ENCODE data around the gene ATG5. TPM values are rescaled to one million over a fixed set of nuclear protein-coding genes. Genes with fewer than 3 reads are reported as not detected.
A peak's percentile ranks its signal among the peaks of the same experiment; 100 is the strongest.

ATG5 gene
- total RNA-seq, 2 donors from 2014 or later = 41.4 to 59.7 TPM

DNA sequence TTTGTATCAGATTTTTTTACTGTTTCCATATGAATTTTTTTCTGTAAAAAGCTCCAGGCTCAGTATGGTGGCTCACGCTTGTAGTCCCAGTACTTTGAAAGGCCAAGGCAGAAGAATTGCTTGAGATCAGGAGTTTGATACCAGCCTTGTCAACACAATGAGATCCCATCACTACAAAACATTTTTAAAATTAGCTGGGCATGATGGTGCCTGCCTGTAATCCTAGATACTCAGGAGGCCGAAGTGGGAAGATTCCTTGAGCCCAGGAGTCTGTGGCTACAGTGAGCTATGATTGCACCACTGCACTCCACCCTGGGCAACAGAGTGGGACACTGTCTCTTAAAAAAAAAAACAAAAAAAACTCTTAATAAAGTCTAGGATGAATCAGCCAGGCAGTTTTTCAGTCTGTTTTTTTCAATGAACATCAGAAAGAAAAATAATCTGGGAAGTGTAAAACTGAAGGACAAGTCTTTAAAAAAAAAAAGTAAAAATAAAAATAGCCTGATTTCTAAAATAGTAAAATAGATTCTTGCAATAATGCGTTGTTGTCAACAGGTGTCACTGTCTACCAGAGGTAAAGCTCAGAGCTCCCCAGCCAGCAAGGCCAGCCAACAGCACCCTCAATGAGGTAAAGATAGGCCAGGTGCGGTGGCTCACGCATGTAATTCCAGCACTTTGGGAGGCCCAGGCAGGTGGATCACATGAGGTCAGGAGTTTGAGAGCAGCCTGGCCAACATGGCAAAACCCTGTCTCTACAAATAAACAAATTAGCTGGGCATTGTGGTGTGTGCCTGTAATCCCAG is 9.3 kb upstream of the ATG5 start:
- Mint-ChIP-seq H3K27me3 (peaks cover 24% of the 10 kb centered on the region in 2 donors), H3K36me3 (no peaks in the 10 kb centered on the region), H3K27ac (no peak overlapping the region), H3K4me3 (no peak overlapping the region), H3K4me1 (ENCODE audit: low read depth in 2 of 2) (peaks cover 6 to 9% of the 10 kb centered on the region in 2 donors), H3K9me3 (no peaks in the 10 kb centered on the region)
- ATAC-seq (peak; percentile 71 to 74), DNase-seq (ENCODE audit: low spot score) (no peak)

DNA sequence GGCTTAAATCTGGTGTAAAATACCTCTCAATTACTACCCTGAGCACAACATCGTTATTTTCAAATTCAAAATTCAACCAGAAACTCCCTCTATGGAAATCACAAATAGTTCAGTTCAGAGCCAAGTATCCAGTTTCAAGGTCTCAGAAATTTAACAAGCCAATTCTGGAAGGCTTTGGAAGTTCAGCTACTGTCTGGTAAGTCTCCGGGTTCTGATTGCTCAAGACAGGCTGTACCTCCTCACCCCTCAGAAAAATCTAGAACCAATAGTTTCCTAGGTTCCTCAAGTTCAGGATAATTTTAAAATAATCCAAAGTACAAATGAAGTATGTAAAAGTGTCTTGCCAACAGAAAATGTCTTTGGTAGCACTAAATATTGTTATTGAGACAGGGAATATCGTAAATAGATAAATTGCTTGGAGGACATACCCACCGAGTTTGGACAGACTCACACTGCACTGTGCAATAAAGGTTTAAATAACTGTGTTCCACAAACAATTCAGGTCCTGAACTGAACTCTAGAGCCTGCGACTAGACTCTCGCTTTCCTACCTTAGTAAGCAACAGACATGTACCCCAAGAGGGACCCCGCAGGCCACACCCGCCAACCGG is 729 bp downstream of the ATG5 start:
- Mint-ChIP-seq H3K9me3 (no peaks in the 10 kb centered on the region), H3K27me3 (peaks cover 13 to 20% of the 10 kb centered on the region in 2 donors), H3K4me3 (peak overlapping the region; percentile 97), H3K36me3 (no peaks in the 10 kb centered on the region), H3K27ac (peak overlapping the region; percentile 96 to 97), H3K4me1 (ENCODE audit: low read depth in 2 of 2) (peaks cover 32 to 41% of the 10 kb centered on the region in 2 donors)
- ATAC-seq (no peak), DNase-seq (ENCODE audit: low spot score) (no peak)

DNA sequence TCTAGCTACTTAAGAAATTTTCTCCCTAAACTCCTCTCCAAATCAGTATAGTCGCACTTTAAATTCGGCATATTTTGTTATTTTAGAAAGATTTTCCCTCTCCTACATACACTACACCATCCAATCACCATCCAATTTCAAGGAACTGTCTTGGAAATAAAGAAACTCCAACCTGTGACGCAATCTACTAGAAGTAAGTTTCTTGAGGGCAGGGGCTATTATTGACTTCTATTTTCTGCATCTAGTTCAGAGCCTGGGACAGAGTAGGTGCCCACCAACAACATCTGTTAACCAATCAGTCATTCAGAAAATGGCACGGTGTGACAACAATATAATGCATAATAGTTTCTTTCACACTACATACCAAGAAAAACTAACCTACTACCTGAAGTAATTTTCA is 3.6 kb downstream of the ATG5 start:
- DNase-seq (ENCODE audit: low spot score) (no peak), ATAC-seq (no peak)
- Mint-ChIP-seq H3K4me3 (no peak overlapping the region), H3K36me3 (no peaks in the 10 kb centered on the region), H3K9me3 (no peaks in the 10 kb centered on the region), H3K4me1 (ENCODE audit: low read depth in 2 of 2) (peaks cover 40 to 54% of the 10 kb centered on the region in 2 donors), H3K27ac (no peak overlapping the region), H3K27me3 (no peaks in the 10 kb centered on the region)

DNA sequence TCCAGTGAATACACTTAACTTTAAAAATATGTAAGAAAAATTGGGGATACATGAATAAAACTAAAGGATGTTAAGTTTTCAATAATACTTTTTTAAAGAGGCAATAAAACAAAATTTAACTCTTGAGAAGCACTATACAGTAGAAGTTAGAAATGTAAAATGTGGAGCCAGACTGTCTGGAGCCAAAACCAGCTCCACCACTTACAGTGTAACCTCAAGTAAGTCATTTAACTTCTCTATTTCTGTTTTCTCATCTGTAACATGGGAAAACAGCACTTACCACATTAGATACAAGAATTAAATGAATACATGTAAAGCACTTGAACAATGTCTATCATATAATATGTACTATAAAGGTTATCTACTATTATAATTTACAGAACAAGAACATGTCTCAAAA is 6.7 kb downstream of the ATG5 start:
- Mint-ChIP-seq H3K36me3 (peaks cover 6% of the 10 kb centered on the region), H3K9me3 (no peaks in the 10 kb centered on the region), H3K27ac (no peak overlapping the region), H3K27me3 (no peaks in the 10 kb centered on the region), H3K4me1 (ENCODE audit: low read depth in 2 of 2) (peaks cover 34 to 55% of the 10 kb centered on the region in 2 donors), H3K4me3 (no peak overlapping the region)
- ATAC-seq (no peak), DNase-seq (ENCODE audit: low spot score) (no peak)

DNA sequence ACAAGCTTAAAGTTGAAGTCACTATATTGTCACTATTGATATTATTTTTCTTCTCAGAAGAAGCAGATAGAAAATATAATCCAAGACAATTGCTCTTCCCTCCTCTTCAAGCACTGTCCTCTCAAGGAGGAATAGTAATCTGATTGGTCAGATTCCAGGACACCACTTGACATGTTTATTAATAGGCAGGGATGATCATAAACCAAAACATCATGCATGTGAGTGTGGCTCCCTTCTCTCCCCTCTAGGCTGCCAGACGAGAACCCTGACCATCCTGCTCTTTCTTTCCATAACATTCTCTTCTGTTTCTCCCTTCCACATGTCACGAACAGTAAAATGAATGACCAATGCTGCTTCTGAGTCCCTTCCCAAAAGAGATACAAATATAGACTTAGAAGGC is 7.5 kb downstream of the ATG5 start:
- ATAC-seq (no peak), DNase-seq (ENCODE audit: low spot score) (no peak)
- Mint-ChIP-seq H3K4me3 (no peak overlapping the region), H3K27me3 (no peaks in the 10 kb centered on the region), H3K9me3 (no peaks in the 10 kb centered on the region), H3K36me3 (peaks cover 9% of the 10 kb centered on the region), H3K27ac (no peak overlapping the region), H3K4me1 (ENCODE audit: low read depth in 2 of 2) (peaks cover 33 to 53% of the 10 kb centered on the region in 2 donors)

DNA sequence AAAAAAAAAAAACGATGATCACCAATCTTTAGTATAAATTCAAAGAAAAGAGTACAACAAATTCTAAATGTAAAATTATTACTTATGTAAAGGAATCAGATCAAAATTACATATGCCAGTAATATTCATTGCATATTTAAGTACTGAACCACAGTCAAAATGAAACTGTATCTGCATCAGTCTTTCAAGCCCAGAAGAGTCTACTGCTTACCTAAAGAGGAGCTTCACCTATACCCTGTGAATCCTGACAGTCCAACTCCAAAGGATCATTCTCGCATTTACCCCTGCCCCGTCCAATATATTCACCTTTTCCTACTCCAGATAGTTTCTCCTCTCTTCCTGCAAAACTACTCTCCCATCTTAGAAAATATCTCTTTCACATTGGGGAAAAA is 9.2 kb downstream of the ATG5 start:
- H3K4me1 Mint-ChIP-seq (ENCODE audit: low read depth in 2 of 2) = peaks cover 37 to 53% of the 10 kb centered on the region in 2 donors
- peaks cover 22% of the 10 kb centered on the region for H3K36me3 Mint-ChIP-seq
- DNase-seq (ENCODE audit: low spot score) (no peak), ATAC-seq (peak in 1 of 2 donors; percentile 68)
- peak overlapping the region in 1 of 2 donors; percentile 50 for H3K27ac Mint-ChIP-seq
- H3K27me3 Mint-ChIP-seq = no peaks in the 10 kb centered on the region
- peak overlapping the region; percentile 58 for H3K4me3 Mint-ChIP-seq
- no peaks in the 10 kb centered on the region for H3K9me3 Mint-ChIP-seq

DNA sequence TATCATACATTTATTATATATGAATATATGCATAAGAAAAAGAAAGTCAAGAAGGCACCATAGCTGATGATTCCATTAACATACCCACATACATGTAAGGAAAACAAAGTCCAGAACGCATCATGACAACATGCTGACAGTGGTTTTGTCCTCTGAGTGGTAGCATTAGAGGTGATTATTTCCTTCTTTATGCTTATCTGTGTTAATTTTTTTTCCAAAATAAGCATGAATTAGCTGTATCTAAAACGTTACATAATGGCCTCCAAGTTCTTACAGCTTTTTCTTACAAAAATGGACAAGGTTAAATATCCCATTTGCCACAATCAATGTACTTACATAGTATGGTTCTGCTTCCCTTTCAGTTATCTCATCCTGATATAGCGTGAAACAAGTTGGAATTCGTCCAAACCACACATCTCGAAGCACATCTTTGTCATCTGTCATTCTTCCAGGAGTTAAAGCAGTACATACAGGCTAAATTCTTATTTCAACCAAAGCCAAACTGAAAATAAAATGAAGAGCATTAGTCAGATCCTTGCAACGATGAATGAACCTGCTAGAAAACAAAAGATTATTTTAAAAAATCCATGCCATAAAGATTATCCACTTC is 9.7 kb downstream of the ATG5 start:
- Mint-ChIP-seq H3K4me3 (peak overlapping the region; percentile 12), H3K4me1 (ENCODE audit: low read depth in 2 of 2) (peaks cover 42 to 57% of the 10 kb centered on the region in 2 donors), H3K27me3 (no peaks in the 10 kb centered on the region), H3K9me3 (no peaks in the 10 kb centered on the region), H3K27ac (peak overlapping the region in 1 of 2 donors; percentile 50), H3K36me3 (peaks cover 27% of the 10 kb centered on the region)
- no peak for DNase-seq (ENCODE audit: low spot score)
- peak in 1 of 2 donors; percentile 13 for ATAC-seq

DNA sequence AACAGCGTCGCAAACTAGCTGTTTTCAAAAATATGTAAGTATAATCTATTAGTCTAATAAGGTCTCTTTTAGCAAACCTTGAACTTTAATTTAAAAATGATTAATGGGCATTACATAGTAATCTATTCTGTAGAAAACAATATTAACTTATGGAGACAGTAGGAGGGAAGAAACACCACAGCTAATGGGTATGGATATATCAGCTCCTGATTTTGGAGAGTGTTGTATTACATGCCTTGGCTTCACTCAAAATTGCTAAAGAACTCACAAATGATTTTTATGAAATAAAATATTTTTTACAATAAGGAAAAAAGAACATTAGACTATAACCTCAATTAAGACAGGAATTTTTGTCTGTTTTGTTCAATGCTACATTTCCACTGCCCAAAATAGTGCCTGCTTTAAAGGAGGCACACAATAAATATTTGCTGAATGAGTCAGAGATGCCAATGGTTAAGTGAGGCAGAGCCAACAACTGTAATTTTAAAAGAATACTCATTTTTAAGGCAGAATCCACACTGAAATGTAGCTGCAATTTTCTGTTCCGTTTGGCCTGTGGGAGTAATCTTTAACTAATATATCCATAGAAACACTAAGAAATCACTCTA is 15.7 kb downstream of the ATG5 start:
- ATAC-seq (no peak), DNase-seq (ENCODE audit: low spot score) (no peak)
- Mint-ChIP-seq H3K27ac (no peak overlapping the region), H3K4me1 (ENCODE audit: low read depth in 2 of 2) (peaks cover 33 to 38% of the 10 kb centered on the region in 2 donors), H3K36me3 (peaks cover 31% of the 10 kb centered on the region), H3K27me3 (no peaks in the 10 kb centered on the region), H3K9me3 (no peaks in the 10 kb centered on the region), H3K4me3 (no peak overlapping the region)

DNA sequence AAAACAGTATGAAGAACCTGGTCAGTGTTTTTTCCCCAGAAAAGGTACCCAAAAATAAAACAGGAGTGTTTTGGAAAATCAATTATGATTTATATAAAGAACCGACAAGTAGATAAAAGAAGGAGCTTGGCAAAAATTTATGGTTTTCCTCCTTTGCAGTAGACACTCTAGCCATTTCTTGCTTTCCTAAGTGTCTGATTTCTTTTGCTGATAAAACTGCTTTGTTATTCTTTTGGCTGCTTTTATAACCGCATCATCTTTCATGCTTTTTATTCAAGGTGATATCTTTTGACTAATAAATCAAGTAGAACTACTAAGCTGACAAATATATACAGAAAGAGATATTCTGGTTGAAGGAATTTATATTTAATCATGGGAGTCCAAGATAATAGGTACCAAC is 16.6 kb downstream of the ATG5 start:
- Mint-ChIP-seq H3K4me3 (no peak overlapping the region), H3K27me3 (no peaks in the 10 kb centered on the region), H3K36me3 (peaks cover 32% of the 10 kb centered on the region), H3K4me1 (ENCODE audit: low read depth in 2 of 2) (peaks cover 33 to 42% of the 10 kb centered on the region in 2 donors), H3K9me3 (no peaks in the 10 kb centered on the region), H3K27ac (no peak overlapping the region)
- ATAC-seq = no peak
- no peak for DNase-seq (ENCODE audit: low spot score)

DNA sequence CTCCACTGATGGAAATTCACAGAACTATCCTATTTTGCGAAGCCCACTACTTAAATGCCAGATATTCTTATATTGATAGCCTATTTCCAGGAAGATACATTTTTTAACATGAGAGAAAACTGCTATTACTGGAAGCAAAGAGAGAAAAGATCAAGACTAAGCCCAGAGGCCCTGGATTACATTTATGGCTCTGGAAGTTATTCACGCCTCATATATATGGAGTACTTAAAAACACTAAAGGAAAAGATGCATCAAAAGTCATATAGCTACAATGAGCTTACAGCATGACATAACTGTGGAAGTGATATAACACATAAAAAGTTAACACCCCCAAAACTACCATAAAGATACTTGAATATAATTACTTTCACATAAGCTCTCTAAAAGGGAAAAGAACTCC is 19.8 kb downstream of the ATG5 start:
- Mint-ChIP-seq H3K9me3 (no peaks in the 10 kb centered on the region), H3K4me1 (ENCODE audit: low read depth in 2 of 2) (peaks cover 10 to 17% of the 10 kb centered on the region in 2 donors), H3K27me3 (no peaks in the 10 kb centered on the region), H3K4me3 (no peak overlapping the region), H3K27ac (no peak overlapping the region), H3K36me3 (peaks cover 10% of the 10 kb centered on the region)
- no peak for DNase-seq (ENCODE audit: low spot score)
- ATAC-seq = no peak

DNA sequence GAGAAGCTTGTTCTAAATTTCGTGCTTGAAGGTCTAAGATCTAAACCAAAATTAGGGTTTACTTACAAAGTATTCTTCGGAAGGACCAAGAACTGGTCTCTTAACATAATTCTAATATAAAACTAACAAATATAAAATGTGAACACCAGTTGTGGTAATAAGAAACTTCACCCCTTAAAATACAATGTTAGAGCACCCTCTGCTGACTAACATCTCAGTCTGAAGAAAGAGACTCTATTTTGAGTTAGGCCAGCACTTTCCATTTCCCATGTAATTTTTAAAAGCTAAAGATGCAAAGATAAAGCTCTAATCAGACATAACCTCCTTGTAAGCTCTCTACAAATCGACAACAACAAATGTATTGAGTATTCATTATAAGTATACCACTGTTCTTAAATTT is 24.6 kb downstream of the ATG5 start:
- no peak for ATAC-seq

DNA sequence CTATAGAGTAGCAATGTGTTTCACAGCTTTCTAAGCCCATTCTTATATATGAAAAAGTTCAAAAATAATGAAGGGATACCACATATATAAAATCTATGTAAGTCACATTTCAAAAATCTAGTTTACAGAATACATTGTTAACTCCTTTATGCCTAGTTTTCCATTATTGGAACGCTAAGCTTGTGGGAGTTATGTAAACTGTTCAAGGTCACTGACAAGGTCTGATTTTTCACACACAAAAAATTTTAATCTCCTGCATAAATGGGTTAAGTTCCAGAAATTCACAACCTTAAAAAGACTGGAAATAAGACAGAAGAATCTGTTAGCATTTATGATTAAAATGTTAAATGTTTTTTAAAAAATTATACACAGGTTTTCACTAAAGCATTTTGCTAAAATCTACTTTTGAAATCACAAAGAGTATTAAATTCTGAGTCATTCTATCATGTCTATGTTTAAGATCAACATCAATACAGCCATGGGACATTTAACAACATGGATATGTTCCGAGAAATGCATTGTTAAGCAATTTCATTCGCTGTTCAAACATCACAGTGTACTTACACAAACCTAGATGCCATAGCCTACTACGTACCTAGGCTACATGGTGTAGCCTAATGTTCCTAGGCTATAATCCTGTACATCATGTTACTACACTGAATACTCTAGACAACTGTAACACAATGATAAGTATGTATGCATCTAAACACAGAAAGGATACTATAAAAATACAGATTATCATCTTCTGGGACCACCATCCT is 25.4 kb downstream of the ATG5 start:
- ATAC-seq = no peak
- no peaks in the 10 kb centered on the region for H3K27me3 Mint-ChIP-seq
- peaks cover 4 to 9% of the 10 kb centered on the region in 2 donors for H3K4me1 Mint-ChIP-seq (ENCODE audit: low read depth in 2 of 2)

More for the DNA sequence above, 24.6 kb downstream of the ATG5 start:
- Mint-ChIP-seq H3K36me3 (peaks cover 4% of the 10 kb centered on the region), H3K4me1 (ENCODE audit: low read depth in 2 of 2) (peaks cover 4 to 13% of the 10 kb centered on the region in 2 donors), H3K27ac (no peak overlapping the region), H3K27me3 (no peaks in the 10 kb centered on the region), H3K4me3 (no peak overlapping the region), H3K9me3 (no peaks in the 10 kb centered on the region)
- no peak for DNase-seq (ENCODE audit: low spot score)

DNA sequence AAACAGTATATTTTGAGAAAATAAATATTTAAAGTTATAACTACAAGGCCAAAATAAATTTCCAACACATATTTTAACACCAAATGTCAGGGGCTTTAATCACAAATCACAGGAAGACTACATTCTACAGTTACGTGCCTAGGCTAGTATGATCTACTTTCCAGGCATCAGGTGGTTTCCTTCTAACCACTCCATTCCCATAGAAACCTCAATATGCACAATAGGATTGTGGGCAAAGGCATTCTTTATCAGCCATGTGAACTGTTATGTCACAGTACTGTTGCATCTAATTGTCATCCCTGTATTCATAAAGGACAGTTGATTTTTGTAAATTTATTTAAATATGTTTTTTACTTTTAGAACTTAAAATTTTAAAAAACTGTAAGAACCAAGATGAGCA is 32.4 kb downstream of the ATG5 start:
- H3K36me3 Mint-ChIP-seq = peaks cover 22% of the 10 kb centered on the region
- H3K9me3 Mint-ChIP-seq = no peaks in the 10 kb centered on the region
- no peak overlapping the region for H3K4me3 Mint-ChIP-seq
- no peak for DNase-seq (ENCODE audit: low spot score)
- H3K27me3 Mint-ChIP-seq = no peaks in the 10 kb centered on the region
- peaks cover 10 to 11% of the 10 kb centered on the region in 2 donors for H3K4me1 Mint-ChIP-seq (ENCODE audit: low read depth in 2 of 2)
- ATAC-seq = no peak
- H3K27ac Mint-ChIP-seq = no peak overlapping the region

More for the DNA sequence above, 25.4 kb downstream of the ATG5 start:
- H3K36me3 Mint-ChIP-seq = peaks cover 4% of the 10 kb centered on the region
- DNase-seq (ENCODE audit: low spot score) = no peak
- H3K27ac Mint-ChIP-seq = no peak overlapping the region
- H3K9me3 Mint-ChIP-seq = no peaks in the 10 kb centered on the region
- no peak overlapping the region for H3K4me3 Mint-ChIP-seq
